ENCODE data around the gene DPP4.

DPP4 gene

GRCh38 chr2:161943011-161943410 is 131.0 kb downstream of the DPP4 start:
- Histone ChIP-seq H3K27ac (ENCODE audit: low read length) (no peak overlapping the region), H3K9me3 (ENCODE audit: insufficient read depth, low read length, severe bottlenecking) (no peaks in the 10 kb centered on the region), H3K4me1 (ENCODE audit: insufficient read depth, low read length) (peaks cover 24% of the 10 kb centered on the region), H3K79me2 (ENCODE audit: insufficient read depth, low read length) (no peaks in the 10 kb centered on the region), H3K4me3 (ENCODE audit: low read depth in 1 of 2, low read length in 2 of 2) (no peak overlapping the region), H4K20me1 (ENCODE audit: insufficient read depth, low read length) (no peaks in the 10 kb centered on the region), H3K4me2 (ENCODE audit: insufficient read depth, low read length) (no peak overlapping the region), H3K36me3 (ENCODE audit: insufficient read depth, low read length) (no peaks in the 10 kb centered on the region), H3K27me3 (ENCODE audit: insufficient read depth, low read length, poor library complexity) (no peaks in the 10 kb centered on the region), H2AFZ (ENCODE audit: low read depth, low read length) (no peak overlapping the region), H3K9ac (ENCODE audit: low read depth, low read length) (no peak overlapping the region)
- TF ChIP-seq, protein P1, sequence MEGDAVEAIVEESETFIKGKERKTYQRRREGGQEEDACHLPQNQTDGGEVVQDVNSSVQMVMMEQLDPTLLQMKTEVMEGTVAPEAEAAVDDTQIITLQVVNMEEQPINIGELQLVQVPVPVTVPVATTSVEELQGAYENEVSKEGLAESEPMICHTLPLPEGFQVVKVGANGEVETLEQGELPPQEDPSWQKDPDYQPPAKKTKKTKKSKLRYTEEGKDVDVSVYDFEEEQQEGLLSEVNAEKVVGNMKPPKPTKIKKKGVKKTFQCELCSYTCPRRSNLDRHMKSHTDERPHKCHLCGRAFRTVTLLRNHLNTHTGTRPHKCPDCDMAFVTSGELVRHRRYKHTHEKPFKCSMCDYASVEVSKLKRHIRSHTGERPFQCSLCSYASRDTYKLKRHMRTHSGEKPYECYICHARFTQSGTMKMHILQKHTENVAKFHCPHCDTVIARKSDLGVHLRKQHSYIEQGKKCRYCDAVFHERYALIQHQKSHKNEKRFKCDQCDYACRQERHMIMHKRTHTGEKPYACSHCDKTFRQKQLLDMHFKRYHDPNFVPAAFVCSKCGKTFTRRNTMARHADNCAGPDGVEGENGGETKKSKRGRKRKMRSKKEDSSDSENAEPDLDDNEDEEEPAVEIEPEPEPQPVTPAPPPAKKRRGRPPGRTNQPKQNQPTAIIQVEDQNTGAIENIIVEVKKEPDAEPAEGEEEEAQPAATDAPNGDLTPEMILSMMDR (IDR thresholded peaks at IDR 0.05; ENCODE audit: borderline replicate concordance, extremely low read depth, low read length, poor library complexity, severe bottlenecking) = no peak
- TF ChIP-seq EZH2 (IDR thresholded peaks at IDR 0.05; ENCODE audit: borderline replicate concordance, low read depth, low read length, severe bottlenecking) = no peak
- DNase-seq = no peak
- no peak for ATAC-seq (ENCODE audit: insufficient read depth, low read depth)

Data from DND-41 (cell line).